Adrenal gland (tissue), 5 donors: ENCODE measurements around the gene SLC45A2.

Experiments
- POLR2A ChIP-seq, 2 donors: fragments of 450-650 bp; IDR thresholded peaks; one replicate each; pipeline ENCODE4 v1.6.1; 2017; ENCODE audit warnings: antibody characterized with exemption in 2 of 2, mild to moderate bottlenecking in 2 of 2, moderate library complexity in 1 of 2
- TF ChIP-seq, protein P1 (sequence below), 6 experiments: fragments of 450-650 bp in 4 of 6; fragments of 200-600 bp in 2 of 6; sonication (generic) in 1 of 6; IDR thresholded peaks; 1 replicate in 5 of 6; 2 replicates in 1 of 6; pipeline versions ENCODE4 v1.5.1 to v1.8.0; 2016 to 2021; ENCODE audit warnings: antibody characterized with exemption in 6 of 6, mild to moderate bottlenecking in 2 of 6, moderate library complexity in 1 of 6
- donor health status: DM: no; HTN: no; CAD: no.

GRCh38 chr5:33985447-33985846, 954 bp upstream of the SLC45A2 start:
- TF ChIP-seq, protein P1, sequence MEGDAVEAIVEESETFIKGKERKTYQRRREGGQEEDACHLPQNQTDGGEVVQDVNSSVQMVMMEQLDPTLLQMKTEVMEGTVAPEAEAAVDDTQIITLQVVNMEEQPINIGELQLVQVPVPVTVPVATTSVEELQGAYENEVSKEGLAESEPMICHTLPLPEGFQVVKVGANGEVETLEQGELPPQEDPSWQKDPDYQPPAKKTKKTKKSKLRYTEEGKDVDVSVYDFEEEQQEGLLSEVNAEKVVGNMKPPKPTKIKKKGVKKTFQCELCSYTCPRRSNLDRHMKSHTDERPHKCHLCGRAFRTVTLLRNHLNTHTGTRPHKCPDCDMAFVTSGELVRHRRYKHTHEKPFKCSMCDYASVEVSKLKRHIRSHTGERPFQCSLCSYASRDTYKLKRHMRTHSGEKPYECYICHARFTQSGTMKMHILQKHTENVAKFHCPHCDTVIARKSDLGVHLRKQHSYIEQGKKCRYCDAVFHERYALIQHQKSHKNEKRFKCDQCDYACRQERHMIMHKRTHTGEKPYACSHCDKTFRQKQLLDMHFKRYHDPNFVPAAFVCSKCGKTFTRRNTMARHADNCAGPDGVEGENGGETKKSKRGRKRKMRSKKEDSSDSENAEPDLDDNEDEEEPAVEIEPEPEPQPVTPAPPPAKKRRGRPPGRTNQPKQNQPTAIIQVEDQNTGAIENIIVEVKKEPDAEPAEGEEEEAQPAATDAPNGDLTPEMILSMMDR (IDR thresholded peaks at IDR 0.05), result no peak
- TF ChIP-seq POLR2A (IDR thresholded peaks at IDR 0.05), result no peak
